H9 (cell line): ENCODE data around the gene DDX20. TPM values are rescaled to one million over a fixed set of nuclear protein-coding genes. Genes with fewer than 3 reads are reported as not detected.
"Not testable (repeated sequence)": the region's sequence is repeated elsewhere in the genome, so short reads cannot be mapped to it uniquely, and the experiment has no call there.

Experiments
- DNase-seq: peaks from one replicate; pipeline ENCODE4 v3.0.0-alpha.2; 2017
- H2AFZ ChIP-seq: one replicate; pipeline ENCODE4 v1.6.1; 2013; ENCODE audit warnings: mild to moderate bottlenecking, low read length, control low read depth, moderate library complexity
- H2AK5ac ChIP-seq: 2 replicates; pipeline ENCODE4 v1.6.1; 2013; ENCODE audit warnings: low read length, control low read depth, mixed read lengths; ENCODE audit not compliant: insufficient read length
- H2BK120ac ChIP-seq: one replicate; pipeline ENCODE4 v1.6.1; 2013; ENCODE audit warnings: low read depth, mild to moderate bottlenecking, low read length, control low read depth, inconsistent platforms; ENCODE audit not compliant: poor library complexity, severe bottlenecking
- H2BK12ac ChIP-seq: 2 replicates; pipeline ENCODE4 v1.6.1; 2013; ENCODE audit warnings: low read length, control low read depth, mixed read lengths, low read depth; ENCODE audit not compliant: insufficient read length
- H2BK15ac ChIP-seq: 2 replicates; pipeline ENCODE4 v1.6.1; 2013; ENCODE audit warnings: low read depth, low read length, control low read depth
- H2BK20ac ChIP-seq: one replicate; pipeline ENCODE4 v1.6.1; 2013; ENCODE audit warnings: low read depth, mild to moderate bottlenecking, low read length, control low read depth, inconsistent platforms; ENCODE audit not compliant: poor library complexity, severe bottlenecking
- H2BK5ac ChIP-seq: 2 replicates; pipeline ENCODE4 v1.6.1; 2013; ENCODE audit warnings: low read length, control low read depth, mixed read lengths; ENCODE audit not compliant: insufficient read length
- H3K14ac ChIP-seq: 2 replicates; pipeline ENCODE4 v1.6.1; 2013; ENCODE audit warnings: low read length, control low read depth; ENCODE audit not compliant: insufficient read depth
- H3K18ac ChIP-seq: 2 replicates; pipeline ENCODE4 v1.6.1; 2013; ENCODE audit warnings: low read depth, mild to moderate bottlenecking, mixed read lengths, low read length, control low read depth; ENCODE audit not compliant: insufficient read length
- H3K23ac ChIP-seq: 2 replicates; pipeline ENCODE4 v1.6.1; 2013; ENCODE audit warnings: low read length, control low read depth, mixed read lengths, low read depth; ENCODE audit not compliant: insufficient read length
- H3K23me2 ChIP-seq: 2 replicates; pipeline ENCODE4 v1.6.1; 2013; ENCODE audit warnings: low read depth, mild to moderate bottlenecking, mixed read lengths, low read length, control low read depth; ENCODE audit not compliant: insufficient read length, poor library complexity, severe bottlenecking
- H3K27ac ChIP-seq: 2 replicates; pipeline ENCODE4 v1.5.1; 2013; ENCODE audit warnings: low read length, control low read depth, mixed read lengths, low read depth; ENCODE audit not compliant: insufficient read length
- H3K27me3 ChIP-seq: 2 replicates; pipeline ENCODE4 v1.6.1; 2013; ENCODE audit warnings: low read length, control low read depth, inconsistent platforms; ENCODE audit not compliant: insufficient read depth
- H3K4ac ChIP-seq: 2 replicates; pipeline ENCODE4 v1.6.1; 2013; ENCODE audit warnings: low read depth, mild to moderate bottlenecking, control low read depth, inconsistent platforms, low read length, moderate library complexity
- H3K4me1 ChIP-seq: 2 replicates; pipeline ENCODE4 v1.6.1; 2013; ENCODE audit warnings: low read length, control low read depth, inconsistent platforms; ENCODE audit not compliant: insufficient read depth
- H3K4me2 ChIP-seq: 2 replicates; pipeline ENCODE4 v1.6.1; 2013; ENCODE audit warnings: low read length, control low read depth, mixed read lengths; ENCODE audit not compliant: insufficient read length, insufficient read depth
- H3K56ac ChIP-seq: 2 replicates; pipeline ENCODE4 v1.6.1; 2013; ENCODE audit warnings: low read depth, mild to moderate bottlenecking, mixed read lengths, low read length, control low read depth; ENCODE audit not compliant: insufficient read length
- H3K79me1 ChIP-seq: 2 replicates; pipeline ENCODE4 v1.6.1; 2013; ENCODE audit warnings: low read depth, mild to moderate bottlenecking, moderate library complexity, low read length, control low read depth, inconsistent platforms; ENCODE audit not compliant: insufficient read depth, poor library complexity, severe bottlenecking
- H3K79me2 ChIP-seq: 2 replicates; pipeline ENCODE4 v1.6.1; 2013; ENCODE audit warnings: low read length, control low read depth, inconsistent platforms; ENCODE audit not compliant: insufficient read depth
- H3K9ac ChIP-seq: 2 replicates; pipeline ENCODE4 v1.6.1; 2013; ENCODE audit warnings: low read length, control low read depth, mixed read lengths; ENCODE audit not compliant: insufficient read length; ENCODE audit errors: extremely low read depth
- H3K9me3 ChIP-seq: one replicate; pipeline ENCODE4 v1.6.1; 2013; ENCODE audit warnings: low read depth, low read length, inconsistent platforms; ENCODE audit not compliant: control insufficient read depth
- H3T11ph ChIP-seq: one replicate; pipeline ENCODE4 v1.6.1; 2013; ENCODE audit warnings: mild to moderate bottlenecking, low read length, control low read depth, inconsistent platforms
- H4K20me1 ChIP-seq: one replicate; pipeline ENCODE4 v1.6.1; 2013; ENCODE audit not compliant: control insufficient read depth, insufficient read length, insufficient read depth
- H4K5ac ChIP-seq: 2 replicates; pipeline ENCODE4 v1.6.1; 2013; ENCODE audit warnings: low read depth, mild to moderate bottlenecking, mixed read lengths, low read length, control low read depth; ENCODE audit not compliant: insufficient read length
- H4K8ac ChIP-seq: replicated peaks from 2 replicates; pipeline ENCODE4 v1.6.1; 2013; ENCODE audit warnings: low read length, control low read depth, mixed read lengths, low read depth; ENCODE audit not compliant: insufficient read length
- H4K91ac ChIP-seq: 2 replicates; pipeline ENCODE4 v1.6.1; 2013; ENCODE audit warnings: low read depth, mild to moderate bottlenecking, moderate library complexity, mixed read lengths, low read length, control low read depth; ENCODE audit not compliant: insufficient read length
- H3K27ac Mint-ChIP-seq, 3 experiments: 2 replicates in 2 of 3; 3 replicates in 1 of 3; pipeline ENCODE4 v1.8.0; 2020 to 2021; ENCODE audit warnings: mixed read lengths in 3 of 3, mild to moderate bottlenecking in 1 of 3, moderate library complexity in 1 of 3
- H3K27me3 Mint-ChIP-seq: 2 replicates; pipeline ENCODE4 v1.8.0; 2021; ENCODE audit warnings: low read depth, mild to moderate bottlenecking, moderate library complexity, mixed read lengths
- H3K36me3 Mint-ChIP-seq, 3 experiments: 2 replicates in 2 of 3; 3 replicates in 1 of 3; pipeline ENCODE4 v1.8.0; 2020 to 2021; ENCODE audit warnings: low read depth in 3 of 3, mixed read lengths in 3 of 3; ENCODE audit not compliant: insufficient read depth in 1 of 3
- H3K4me1 Mint-ChIP-seq, 2 experiments: 2 replicates each; pipeline ENCODE4 v1.8.0; 2020; ENCODE audit warnings: mixed read lengths in 2 of 2
- H3K4me3 Mint-ChIP-seq, 2 experiments: 2 replicates in 1 of 2; 3 replicates in 1 of 2; pipeline ENCODE4 v1.8.0; 2020 to 2021; ENCODE audit warnings: mild to moderate bottlenecking in 2 of 2, mixed read lengths in 2 of 2, moderate library complexity in 1 of 2
- H3K9me3 Mint-ChIP-seq, 2 experiments: 2 replicates in 1 of 2; 3 replicates in 1 of 2; pipeline ENCODE4 v1.8.0; 2020; ENCODE audit warnings: mild to moderate bottlenecking in 2 of 2, mixed read lengths in 2 of 2, moderate library complexity in 1 of 2
- CTCF ChIP-seq: fragments of 200-600 bp; sonication (generic); conservative IDR thresholded peaks from 3 replicates; pipeline ENCODE4 v1.8.0; 2021; ENCODE audit warnings: antibody characterized with exemption, mild to moderate bottlenecking
- WGBS: extraction: QIAGEN DNeasy Blood & Tissue Kit; methylation state at CpG from one replicate; pipeline ENCODE4 v1.1.7; 2013; ENCODE audit warnings: missing lambda C conversion rate, low lambda C conversion rate, mixed read lengths; ENCODE audit not compliant: insufficient read length; ENCODE audit errors: extremely low coverage; 5-methylcytosine and 5-hydroxymethylcytosine counted together
- total RNA-seq: library from RNA; stranded (reverse); gene quantifications from 2 replicates; pipeline ENCODE4 v1.2.1, GENCODE V29; 2021

Gene DDX20
- total RNA-seq, 1 experiment from 2014 or later = 38.3 TPM

- Mint-ChIP-seq H3K27me3 (peaks cover 2% of the 10 kb centered on the region; the same call in 1 of the 2 replicates), H3K36me3 (0 out of 7 replicates have a peak, but pooled peaks cover 0 to 2% (median 0%) of the 10 kb centered on the region in 3 experiments), H3K27ac (no peak overlapping the region), H3K4me1 (no peaks in the 10 kb centered on the region), H3K4me3 (no peak overlapping the region), H3K9me3 (peaks cover 3% of the 10 kb centered on the region in 2 experiments; a peak in 3 of 5 replicates)
- H2BK15ac ChIP-seq = no peak overlapping the region
- H4K8ac ChIP-seq = no peak overlapping the region
- H4K91ac ChIP-seq = no peak overlapping the region
- H2AK5ac ChIP-seq = no peak overlapping the region
- no peak overlapping the region for H2BK20ac ChIP-seq
- no peak overlapping the region for H3K4me2 ChIP-seq
- no peak for TF ChIP-seq CTCF
- H3K9ac ChIP-seq = no peak overlapping the region
- no peak overlapping the region for H3K23ac ChIP-seq
- no peaks in the 10 kb centered on the region for H3K27me3 ChIP-seq
- H3K56ac ChIP-seq = no peak overlapping the region
- no peak overlapping the region for H3K27ac ChIP-seq
- no peaks in the 10 kb centered on the region for H3K23me2 ChIP-seq
- H3K4ac ChIP-seq = no peak overlapping the region
- H3K79me1 ChIP-seq = no peaks in the 10 kb centered on the region
- no peak overlapping the region for H3K14ac ChIP-seq
- no peak overlapping the region for H4K5ac ChIP-seq
- no CpG with 5 or more reads among the region's 2 CpGs for WGBS
- no peak overlapping the region for H3K18ac ChIP-seq
- H2BK12ac ChIP-seq = no peak overlapping the region
- H3K4me1 ChIP-seq = no peaks in the 10 kb centered on the region
- H3T11ph ChIP-seq = no peak overlapping the region
- H2BK120ac ChIP-seq = no peak overlapping the region
- no peak overlapping the region for H2AFZ ChIP-seq
- H3K79me2 ChIP-seq = no peaks in the 10 kb centered on the region
- no peak for DNase-seq
- no peak overlapping the region for H2BK5ac ChIP-seq
- no peaks in the 10 kb centered on the region for H3K9me3 ChIP-seq
- no peaks in the 10 kb centered on the region for H4K20me1 ChIP-seq
Observed at GRCh38 chr1:111798580-111798979, 42.9 kb downstream of the DDX20 start.

GRCh38 chr1:111799722-111800121 is 44.0 kb downstream of the DDX20 start:
- H3K4me3 Mint-ChIP-seq, H3K27ac Mint-ChIP-seq: not testable (repeated sequence)
- WGBS = no CpG with 5 or more reads among the region's 14 CpGs

More at GRCh38 chr1:111799722-111800121, 44.0 kb downstream of the DDX20 start:
- not testable (repeated sequence) for H3K27me3 ChIP-seq, H3K36me3 Mint-ChIP-seq, H3K4ac ChIP-seq, H3K14ac ChIP-seq, H3K4me1 Mint-ChIP-seq, H3K27me3 Mint-ChIP-seq, H2BK120ac ChIP-seq, H3K79me1 ChIP-seq, H2AK5ac ChIP-seq, H2BK12ac ChIP-seq, DNase-seq, H4K8ac ChIP-seq, H3K4me2 ChIP-seq, H3K9ac ChIP-seq, H3K79me2 ChIP-seq, H3K9me3 Mint-ChIP-seq, H3K56ac ChIP-seq, H2BK20ac ChIP-seq, H3K27ac ChIP-seq, H2BK15ac ChIP-seq, H4K91ac ChIP-seq, H3K4me1 ChIP-seq, H4K5ac ChIP-seq, H3K9me3 ChIP-seq, H2BK5ac ChIP-seq, H3K18ac ChIP-seq, H3T11ph ChIP-seq, H4K20me1 ChIP-seq, H2AFZ ChIP-seq, H3K23me2 ChIP-seq, H3K23ac ChIP-seq
